Measurements from ENCODE around the gene SEMA3A.
"Not testable (repeated sequence)": the region's sequence is repeated elsewhere in the genome, so short reads cannot be mapped to it uniquely, and the experiment has no call there.

The SEMA3A gene

DNA sequence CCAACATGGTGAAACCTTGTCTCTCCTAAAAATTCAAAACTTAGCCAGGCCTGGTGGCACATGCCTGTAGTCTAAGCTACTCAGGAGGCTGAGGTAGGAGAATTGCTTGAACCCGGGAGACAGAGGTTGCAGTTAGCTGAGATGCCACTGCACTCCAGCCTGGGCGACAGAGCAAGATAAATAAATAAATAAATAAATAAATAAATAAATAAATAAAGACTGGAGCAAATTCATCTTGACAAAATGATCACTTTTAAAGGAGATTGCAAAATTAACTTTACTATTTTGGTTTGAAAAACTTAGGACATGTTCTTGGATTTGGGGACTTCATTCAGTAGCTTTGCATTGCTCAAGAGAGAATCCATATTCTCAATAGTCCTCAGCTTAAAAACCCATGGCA is 137.0 kb downstream of the SEMA3A start:
- no peak for FAIRE-seq

DNA sequence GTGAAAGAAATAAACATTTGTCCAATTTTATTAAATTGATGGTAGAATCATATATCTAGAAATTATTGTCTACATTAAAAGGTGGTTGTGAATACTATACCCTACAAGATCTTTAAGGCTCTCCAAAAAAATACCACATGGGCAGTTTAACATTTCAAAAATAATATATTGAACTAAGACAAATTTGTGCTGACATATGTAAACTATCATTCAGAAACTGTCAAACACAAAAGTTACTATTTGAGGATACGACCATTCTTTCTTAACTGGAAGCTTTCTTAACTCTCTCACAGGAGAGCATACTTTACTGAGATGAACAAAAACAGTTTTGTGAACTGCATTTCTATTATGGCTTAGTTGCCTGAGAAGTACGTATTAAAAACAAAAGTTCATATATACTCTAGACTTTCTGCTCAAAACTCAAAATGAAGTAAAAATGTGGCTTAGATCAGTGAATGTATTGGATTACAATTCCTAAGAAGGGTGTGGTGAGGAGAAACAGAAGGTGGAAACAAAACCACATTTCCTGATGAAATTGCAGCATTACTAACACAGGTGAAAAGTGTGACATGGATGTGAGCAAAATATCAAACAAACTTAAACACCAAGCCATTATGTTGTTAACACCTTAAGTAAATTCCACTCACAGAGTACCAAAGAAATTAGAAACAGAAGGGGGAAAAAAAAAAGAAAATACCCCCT is 138.5 kb downstream of the SEMA3A start:
- FAIRE-seq: no peak

DNA sequence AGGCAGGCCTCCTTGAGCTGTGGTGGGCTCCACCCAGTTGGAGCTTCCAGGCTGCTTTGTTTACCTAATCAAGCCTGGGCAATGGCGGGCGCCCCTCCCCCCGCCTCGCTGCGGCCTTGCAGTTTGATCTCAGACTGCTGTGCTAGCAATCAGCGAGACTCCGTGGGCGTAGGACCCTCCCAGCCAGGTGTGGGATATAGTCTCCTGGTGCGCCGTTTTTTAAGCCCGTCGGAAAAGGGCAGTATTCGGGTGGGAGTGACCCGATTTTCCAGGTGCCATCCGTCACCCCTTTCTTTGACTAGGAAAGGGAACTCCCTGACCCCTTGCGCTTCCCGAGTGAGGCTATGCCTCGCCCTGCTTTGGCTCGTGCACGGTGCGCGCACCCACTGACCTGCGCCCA is 139.4 kb downstream of the SEMA3A start:
- not testable (repeated sequence) for FAIRE-seq

DNA sequence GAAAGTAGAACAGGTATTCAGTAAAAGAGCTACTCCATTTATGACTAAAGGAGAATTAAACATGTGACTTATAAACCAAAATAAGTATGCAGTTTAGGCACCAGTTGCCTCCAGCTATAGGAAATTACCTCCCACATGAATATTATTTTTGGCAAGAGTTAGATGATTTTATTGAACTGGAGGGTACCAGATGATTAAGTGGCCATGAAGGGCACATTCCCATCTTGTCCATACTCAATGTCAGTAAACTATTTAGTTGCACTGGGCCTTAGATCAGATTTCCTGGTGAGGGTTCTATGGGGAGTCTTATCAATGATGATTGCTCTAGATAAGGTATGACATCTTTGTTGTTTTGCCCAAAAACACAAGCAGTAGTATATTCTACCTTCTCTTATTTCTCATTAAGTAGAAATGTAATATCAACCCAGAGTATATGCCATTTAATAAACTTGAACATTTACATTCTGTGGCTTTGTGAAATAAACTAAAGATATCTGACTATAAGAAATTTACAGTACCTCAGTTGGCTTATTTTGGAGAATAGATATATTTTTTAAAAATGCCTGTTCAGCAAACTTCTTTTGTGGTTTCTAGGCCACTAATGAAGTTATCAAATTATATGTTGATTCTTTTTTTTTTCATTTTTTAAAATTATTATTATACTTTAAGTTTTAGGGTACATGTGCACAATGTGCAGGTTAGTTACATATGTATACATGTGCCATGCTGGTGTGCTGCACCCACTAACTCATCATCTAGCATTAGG is 145.3 kb downstream of the SEMA3A start:
- FAIRE-seq: no peak

DNA sequence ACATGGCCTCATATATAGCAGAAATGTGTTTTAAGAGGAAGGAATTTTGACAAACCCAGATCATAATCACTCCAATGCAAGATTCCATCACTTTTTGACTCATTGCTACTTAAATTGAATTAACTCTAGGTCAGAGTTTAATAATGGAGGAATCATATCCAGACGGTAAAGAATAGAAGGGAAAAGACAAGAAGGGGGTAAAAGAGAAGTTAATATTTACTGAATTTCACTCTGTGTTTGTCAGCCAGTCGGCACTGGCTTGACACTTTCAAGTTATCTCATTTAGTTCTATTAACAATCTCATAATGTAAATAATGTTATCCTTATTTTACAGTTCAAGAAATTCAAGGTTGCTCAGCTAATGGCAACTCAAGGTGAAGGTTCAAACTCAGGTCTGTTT is 147.5 kb downstream of the SEMA3A start:
- FAIRE-seq: no peak

DNA sequence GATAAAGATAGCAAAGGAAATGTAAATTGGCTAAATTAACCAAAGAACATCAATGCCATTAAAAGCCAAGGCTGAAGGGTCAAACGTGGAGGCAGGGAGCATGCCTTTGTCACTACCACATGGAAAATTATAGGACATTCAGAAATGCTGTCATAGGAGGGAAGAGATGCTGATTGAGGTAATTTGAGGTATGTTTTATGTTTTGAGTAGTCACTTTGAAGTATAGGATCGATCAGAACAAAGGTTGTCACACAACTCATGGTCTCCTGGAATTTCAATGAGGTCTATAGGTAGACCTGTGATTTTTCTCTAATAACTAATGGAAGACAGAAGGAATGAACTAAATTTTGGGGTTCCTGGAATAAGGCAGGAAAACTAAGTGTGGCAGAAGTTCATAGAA is 149.8 kb downstream of the SEMA3A start:
- no peak for FAIRE-seq

DNA sequence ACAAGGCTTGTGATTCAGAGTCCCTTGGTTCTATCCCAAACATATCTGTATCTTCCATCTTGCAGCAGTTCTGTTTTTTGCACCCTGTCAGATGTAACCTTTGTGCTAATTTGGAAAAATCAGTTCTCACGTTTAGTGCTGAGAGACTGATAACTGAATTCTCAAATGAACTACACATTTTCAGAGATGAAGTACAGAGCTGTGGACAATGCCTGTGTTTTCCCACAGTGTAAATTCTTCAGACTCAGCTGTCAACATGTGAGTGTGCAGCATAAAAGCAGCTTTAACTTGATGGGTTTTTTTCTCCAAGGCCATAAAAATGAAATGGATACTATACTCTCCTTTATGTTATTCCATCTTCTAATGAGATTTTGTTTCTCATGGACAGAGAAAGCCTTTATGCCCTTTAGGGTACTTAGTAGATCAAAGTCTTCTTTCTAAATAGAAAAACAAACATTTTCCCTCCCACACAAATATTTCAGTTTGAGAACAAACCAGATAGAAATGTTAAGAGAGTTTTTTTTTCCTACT is 150.9 kb downstream of the SEMA3A start:
- FAIRE-seq: no peak

DNA sequence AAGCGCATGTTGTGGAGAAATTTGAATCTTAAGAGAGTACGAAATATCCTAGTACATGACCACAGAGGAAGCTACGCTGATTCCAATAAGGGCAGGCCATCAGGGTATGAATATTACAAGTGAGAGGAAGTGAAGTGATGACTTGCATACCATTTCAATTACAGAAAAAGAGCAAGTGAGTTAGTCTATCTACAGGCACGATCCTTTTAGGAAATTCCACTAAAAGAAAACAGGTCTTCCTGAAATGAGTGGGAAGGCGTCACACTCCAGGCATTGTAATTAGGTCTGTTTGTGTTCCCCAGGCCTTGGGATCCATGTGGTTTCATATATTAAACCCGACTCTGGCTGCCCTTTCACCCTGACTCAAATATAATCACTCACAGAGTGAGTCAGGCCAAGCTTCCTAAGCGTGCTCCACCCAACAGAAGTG is 152.5 kb downstream of the SEMA3A start:
- FAIRE-seq: no peak

DNA sequence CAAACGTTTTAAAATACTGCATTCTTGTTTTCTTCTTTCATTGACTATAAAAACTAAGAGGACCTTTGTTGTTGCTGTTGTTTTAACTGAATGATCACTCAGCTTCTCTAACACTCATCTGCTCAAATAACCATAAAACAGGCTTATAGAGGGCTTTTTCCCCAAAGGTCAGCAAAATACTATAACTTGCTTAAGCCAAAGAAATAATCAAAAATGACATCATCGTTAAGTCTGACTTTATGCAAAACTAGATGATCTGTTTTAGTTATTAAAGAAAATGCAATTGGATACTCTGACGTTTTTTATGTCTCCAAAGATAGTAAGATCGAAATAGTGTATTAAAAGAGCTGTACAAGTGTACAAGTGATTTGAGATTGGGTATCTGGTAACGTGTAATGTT is 152.9 kb downstream of the SEMA3A start:
- FAIRE-seq: no peak

DNA sequence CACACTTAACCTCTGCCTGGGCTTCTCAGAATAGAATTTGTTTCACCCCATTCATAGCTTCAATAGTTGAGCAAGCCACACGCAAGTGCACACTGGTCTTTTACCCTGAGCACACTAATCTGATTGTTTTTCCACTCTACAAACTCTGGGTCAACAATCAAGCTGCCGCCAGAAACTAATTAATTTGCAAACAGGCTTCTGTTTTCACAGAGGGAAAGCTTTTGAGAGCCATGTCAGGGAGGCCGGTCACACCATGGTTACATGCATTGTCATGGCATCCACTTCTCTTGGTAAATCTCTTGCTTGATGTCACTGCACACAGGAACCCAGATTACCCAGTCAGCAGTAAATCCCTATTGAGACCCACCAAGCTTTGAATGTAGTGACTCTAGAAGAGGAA is 154.2 kb downstream of the SEMA3A start:
- FAIRE-seq: no peak

DNA sequence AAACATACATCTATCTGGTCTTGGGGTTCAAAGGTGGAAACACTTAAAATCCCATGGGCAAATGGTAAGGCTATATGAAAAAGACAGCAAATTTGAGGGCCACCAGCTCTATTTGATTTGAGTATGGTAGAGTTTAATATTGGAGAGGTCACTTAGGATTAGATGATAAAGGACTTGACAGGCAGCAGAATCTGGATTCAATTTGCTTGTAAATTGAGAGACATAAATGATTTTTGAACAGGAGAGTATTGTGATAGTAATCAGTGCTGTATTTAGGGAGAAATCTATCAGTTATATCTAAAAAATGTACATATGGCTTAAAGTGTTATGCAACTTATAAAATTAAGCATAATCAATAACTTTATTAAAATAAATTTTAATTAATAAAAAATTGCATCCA is 155.2 kb downstream of the SEMA3A start:
- no peak for FAIRE-seq

DNA sequence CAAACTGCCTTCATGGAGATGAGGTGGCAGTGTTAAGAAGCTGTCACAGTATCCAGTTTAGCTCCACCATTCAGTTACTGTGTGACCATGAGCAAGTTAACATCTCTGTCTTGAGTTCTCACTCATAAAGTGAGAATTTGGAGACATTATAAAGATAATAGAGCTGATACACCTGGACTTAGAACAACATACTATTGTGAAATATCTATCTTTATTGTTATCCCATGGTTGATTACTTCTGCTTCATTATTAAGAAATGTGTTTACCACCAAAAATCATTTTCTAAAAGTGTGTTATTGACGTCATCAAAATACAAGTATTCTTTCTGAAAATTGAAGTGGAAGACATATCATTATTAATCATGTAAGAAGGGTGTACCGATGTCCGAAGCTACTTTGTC is 166.9 kb downstream of the SEMA3A start:
- no peak for FAIRE-seq

DNA sequence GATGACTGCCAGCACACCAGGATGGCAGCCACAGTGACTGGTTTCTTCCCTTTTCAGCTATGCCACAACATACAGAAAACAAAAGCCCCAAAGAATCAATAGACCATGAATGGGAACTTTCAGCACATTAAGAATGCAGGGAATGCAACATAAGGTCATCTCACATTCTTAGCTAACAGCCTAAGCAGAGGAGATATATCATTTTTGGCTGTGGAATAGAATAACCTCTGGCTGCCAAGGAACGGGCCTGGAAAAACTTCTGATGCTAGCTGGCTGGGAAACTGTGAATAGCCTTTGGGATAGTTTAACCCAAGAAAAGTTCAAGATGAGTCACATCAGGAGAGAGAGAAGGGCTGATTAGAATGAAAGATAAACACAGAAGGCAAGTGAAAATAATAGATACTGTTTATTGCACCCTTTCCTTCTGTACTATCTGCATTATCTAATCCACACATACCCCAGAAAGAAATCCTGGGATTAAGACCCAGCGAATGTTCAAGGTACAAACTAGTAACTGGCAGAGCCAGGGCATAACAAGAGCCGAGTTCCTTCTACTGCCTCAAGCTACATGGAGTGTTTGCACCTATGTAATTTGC is 169.2 kb downstream of the SEMA3A start:
- FAIRE-seq: no peak

DNA sequence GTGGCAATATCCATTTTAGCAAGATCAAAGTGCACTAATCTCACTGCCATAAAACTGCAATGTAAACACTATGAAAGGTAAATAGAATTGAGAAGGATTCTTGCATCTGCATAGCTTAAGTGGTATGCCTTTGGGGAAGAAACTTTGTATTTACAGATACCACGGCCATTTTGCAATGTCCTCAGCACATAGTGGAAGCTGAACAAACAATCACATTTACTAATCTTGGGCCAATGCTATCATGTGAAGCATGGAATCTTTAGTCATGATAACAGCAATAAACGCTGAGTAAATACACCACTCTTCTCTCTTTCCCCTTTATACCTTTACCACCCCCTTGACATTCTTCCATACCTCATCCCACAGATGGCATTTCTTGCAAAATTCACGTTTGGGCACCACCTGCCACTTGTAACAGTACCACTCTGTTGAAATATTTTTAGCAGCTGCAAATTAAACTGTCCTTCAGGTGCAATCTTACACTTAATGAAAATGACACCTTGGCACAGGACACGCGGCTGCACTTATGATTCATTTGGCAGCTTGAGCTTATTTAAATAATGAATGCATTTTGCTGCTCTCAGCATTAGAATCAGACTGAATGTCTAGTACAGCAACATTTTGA is 171.8 kb downstream of the SEMA3A start:
- no peak for FAIRE-seq

DNA sequence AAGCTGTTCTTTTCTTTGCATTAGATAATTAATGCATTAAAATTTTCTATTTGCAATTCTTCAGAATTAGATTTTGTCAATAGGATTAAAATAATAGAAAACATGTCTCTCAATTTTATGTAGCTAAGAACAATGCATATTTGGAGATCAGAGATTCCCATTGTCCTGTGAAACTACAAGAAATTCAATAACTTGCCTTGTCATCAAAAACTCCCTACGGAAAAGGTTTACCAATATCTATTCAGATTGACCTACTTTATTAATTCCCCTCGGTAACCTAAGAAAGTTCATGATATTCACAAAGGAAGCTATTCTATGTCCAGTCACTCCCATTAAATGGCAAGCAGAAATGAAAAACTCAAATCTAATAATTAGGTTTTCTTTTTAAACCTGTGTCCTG is 172.6 kb downstream of the SEMA3A start:
- FAIRE-seq: no peak

DNA sequence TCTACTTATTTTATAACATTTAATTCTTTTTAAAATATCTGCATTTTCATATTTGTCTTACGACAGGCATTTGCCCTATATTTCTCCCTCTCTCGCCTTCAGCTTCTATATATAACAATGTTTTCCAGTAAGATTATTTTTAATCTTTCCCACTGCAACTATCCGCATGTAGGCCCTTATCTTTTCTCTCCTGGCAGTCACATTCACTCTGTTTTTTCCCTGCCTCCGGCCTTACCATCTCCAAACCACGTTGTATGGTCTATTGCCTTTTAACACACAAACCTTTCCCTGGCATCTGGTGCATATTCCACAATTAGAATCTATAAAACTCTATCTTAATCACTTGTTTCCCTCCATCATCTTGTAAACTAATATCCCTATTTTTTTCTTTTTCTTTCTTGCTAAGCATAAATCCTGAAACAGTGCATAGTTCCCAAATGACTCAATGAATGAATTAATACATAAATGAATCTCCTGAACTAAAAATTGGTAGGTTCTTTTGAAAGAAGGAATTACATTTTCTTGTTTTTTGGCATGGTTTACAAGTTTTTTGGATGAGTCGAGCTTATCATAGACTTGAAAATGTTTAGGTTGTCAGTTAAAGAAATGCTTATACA is 173.2 kb downstream of the SEMA3A start:
- no peak for FAIRE-seq

DNA sequence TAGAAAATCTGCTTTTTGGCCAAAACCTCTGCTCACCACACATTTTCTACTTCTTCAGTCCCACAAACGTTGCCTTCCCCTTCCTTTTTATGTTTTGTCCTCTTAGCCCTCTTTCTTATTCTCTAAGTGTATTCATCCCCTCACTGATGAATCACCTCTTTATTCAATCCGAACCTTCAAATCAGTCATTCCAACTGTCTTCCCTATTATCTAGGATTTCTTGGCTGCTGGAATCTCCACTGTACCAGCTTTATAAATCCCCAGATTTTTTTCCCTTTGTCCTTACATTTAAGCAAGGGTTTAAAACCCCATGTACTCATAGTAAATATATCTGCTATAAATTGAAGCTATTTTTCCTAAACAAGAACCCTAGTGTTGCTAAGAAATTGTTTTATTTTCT is 176.9 kb downstream of the SEMA3A start:
- no peak for FAIRE-seq

DNA sequence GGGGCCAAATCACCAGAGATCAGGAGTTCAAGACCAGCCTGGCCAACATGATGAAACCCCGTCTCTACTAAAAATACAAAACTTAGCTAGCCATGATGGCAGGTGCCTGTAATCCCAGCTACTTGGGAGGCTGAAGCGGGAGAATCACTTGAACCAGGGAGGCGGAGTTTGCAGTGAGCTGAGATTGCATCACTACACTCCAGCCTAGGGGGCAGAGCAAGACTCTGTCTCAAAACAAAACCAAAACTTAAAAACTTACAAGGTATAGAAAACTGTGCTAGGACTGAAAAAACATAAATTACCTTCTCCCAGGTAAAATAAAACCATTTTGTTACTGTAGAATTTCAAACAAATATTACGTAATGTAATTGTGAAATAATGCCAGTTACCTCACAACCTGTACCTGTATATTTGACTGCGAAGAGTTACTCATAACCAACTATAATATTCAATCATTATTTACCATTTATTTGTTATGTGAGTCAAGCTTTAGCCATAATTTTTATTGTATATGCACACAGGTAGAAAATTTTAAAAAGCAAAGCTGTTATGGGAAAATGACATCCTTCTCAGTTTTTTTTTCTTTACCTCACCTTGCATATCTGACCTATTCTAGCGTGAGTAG is 180.9 kb downstream of the SEMA3A start:
- no peak for FAIRE-seq

DNA sequence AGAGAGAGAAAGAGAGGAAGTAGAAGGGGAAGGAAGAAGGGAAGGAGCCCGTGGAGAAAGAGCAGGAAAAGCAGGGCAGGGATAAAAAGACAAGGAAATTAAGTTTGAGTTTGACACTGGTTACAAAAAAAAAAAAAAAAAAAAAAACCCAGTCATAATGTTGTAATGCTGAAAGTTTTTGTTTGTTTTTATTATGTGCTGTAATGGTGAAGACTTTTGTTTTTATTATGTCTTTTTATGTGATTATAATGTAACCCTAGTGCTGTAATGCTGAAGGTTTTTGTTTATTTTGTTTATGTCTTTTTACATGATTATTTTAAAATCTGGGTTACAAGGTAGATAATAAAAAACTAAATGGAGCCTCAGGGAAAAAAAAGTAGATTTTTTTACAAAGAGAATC is 184.8 kb downstream of the SEMA3A start:
- FAIRE-seq: no peak

DNA sequence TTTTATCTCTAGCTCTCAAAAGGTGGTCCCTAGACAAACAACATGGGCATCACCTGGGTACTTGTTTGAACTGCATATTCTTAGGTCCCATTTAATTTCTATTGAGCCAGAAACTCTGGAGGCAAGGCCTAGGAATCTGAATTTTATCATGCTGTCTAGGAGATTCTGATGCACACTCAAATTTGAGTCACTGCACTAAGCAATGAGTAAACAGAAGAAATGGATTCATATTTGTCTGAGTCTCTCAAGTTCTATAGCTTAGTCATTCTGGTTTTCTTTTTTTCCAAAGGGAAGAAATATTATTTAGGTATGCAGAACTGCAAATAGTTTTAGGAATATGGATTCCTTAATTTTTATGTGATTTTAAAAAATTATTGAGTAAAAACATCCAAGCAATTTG is 185.5 kb downstream of the SEMA3A start:
- FAIRE-seq: no peak

DNA sequence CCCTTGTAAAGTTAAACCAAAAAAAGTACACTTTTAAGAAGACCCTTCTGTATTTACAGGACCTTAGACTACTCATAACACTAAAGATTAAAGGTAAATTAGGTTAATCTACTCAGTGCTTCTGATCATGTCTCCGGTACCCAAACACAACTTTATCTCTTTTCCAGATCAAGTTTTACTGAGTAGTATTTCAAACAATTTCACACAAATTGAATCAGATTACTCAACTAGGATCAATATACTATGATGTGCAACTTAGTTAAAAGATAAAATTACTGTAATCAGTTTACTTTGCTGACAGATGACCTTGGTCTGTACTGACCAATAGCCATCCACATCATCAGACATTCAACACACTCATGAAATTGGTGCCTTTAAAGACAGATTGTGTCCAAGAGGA is 191.4 kb downstream of the SEMA3A start:
- no peak for FAIRE-seq

DNA sequence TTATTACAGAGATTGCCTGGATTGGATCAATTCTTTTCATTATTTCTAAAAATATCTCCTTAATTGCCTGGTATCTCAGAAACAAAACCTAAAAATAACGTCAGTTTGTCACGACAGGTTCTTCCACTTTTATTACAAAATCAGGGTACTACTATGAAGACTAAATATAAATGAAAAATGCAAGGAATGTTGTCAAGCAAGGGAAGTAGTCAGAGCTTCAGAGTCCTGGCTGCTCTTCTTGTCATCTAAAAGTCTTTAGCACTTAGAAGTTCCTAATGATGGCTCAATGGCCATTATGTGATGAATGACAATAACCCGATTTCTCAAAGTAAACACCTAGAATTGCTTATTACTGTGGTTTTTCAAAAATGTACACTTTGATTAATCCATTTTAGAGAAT is 192.2 kb downstream of the SEMA3A start:
- FAIRE-seq: no peak

DNA sequence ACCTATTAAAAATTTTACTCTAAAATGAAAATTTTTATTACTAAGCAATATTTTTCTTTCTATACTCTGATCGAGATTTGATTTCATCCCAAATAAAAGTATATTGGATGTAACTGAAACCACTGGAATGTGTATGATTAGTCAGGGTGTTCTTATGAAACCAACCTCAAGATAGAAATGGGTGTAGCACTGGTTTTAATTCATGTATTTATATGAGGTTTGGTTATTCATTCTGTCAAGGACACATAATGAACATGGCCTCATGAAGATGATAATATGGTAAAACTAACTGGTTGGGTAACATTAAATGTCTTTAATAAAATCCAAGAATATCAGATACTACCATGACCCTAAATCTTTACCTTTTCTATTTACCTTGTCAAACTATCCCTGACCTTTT is 197.7 kb downstream of the SEMA3A start:
- no peak for FAIRE-seq

Data from TTC549 (cell line).